Fibroblast of skin of back (primary cell): ENCODE data around the gene NINJ2.
A peak's percentile ranks its signal among the peaks of the same experiment; 100 is the strongest.
"Not testable (repeated sequence)": the region's sequence is repeated elsewhere in the genome, so short reads cannot be mapped to it uniquely, and the experiment has no call there.

Experiments
- DNase-seq: peaks from one replicate; pipeline ENCODE4 v3.0.0-alpha.2; 2013

The NINJ2 gene

GRCh38 chr12:585062-586061, 77.9 kb downstream of the NINJ2 start:
- DNase-seq = no peak

- no peak for DNase-seq
Observed at GRCh38 chr12:583251-583869, 79.9 kb downstream of the NINJ2 start.

- no peak for DNase-seq
Observed at GRCh38 chr12:581746-582145, 81.5 kb downstream of the NINJ2 start.

- no peak for DNase-seq
Observed at GRCh38 chr12:581321-581720, 81.9 kb downstream of the NINJ2 start.

- no peak for DNase-seq
Observed at GRCh38 chr12:580813-581212, 82.4 kb downstream of the NINJ2 start.

- no peak for DNase-seq
Observed at GRCh38 chr12:579420-580110, 83.7 kb downstream of the NINJ2 start.

GRCh38 chr12:578748-579419, 84.4 kb downstream of the NINJ2 start:
- no peak for DNase-seq

- DNase-seq = not testable (repeated sequence)
Observed at GRCh38 chr12:577994-578747, 85.1 kb downstream of the NINJ2 start.

- DNase-seq = no peak
Observed at GRCh38 chr12:576615-577110, 86.6 kb downstream of the NINJ2 start.

- peak; percentile 71 for DNase-seq
Observed at GRCh38 chr12:575948-576614, 87.2 kb downstream of the NINJ2 start.

- no peak for DNase-seq
Observed at GRCh38 chr12:575129-575502, 88.1 kb downstream of the NINJ2 start.

- DNase-seq = no peak
Observed at GRCh38 chr12:574475-575128, 88.6 kb downstream of the NINJ2 start.

- DNase-seq = no peak
Observed at GRCh38 chr12:573232-573631, 90.0 kb downstream of the NINJ2 start.

GRCh38 chr12:572532-572899, 90.7 kb downstream of the NINJ2 start:
- peak; percentile 25 for DNase-seq

GRCh38 chr12:571795-572531, 91.3 kb downstream of the NINJ2 start:
- DNase-seq = no peak

- DNase-seq = peak; percentile 71
Observed at GRCh38 chr12:570921-571794, 92.1 kb downstream of the NINJ2 start.

- DNase-seq = peak; percentile 89
Observed at GRCh38 chr12:570435-570920, 92.8 kb downstream of the NINJ2 start.

GRCh38 chr12:569803-570434, 93.3 kb downstream of the NINJ2 start:
- peak; percentile 82 for DNase-seq
